A549 (cell line): ENCODE measurements around the gene RAB38. TPM values are rescaled to one million over a fixed set of nuclear protein-coding genes. Genes with fewer than 3 reads are reported as not detected.

Experiments
- ATAC-seq, 2 experiments: fragments of 200-7000 bp in 1 of 2; fragments of >200 bp in 1 of 2; cut with Nextera tagmentation in 1 of 2; cut with Tn5 transposase in 1 of 2; 3 replicates each; pipeline versions ENCODE4 v1.8.0 to v1.9.1; 2018 to 2020; ENCODE audit warnings: mild to moderate bottlenecking in 1 of 2, moderate library complexity in 1 of 2
- CTCF ChIA-PET: fragments of 300-600 bp; sonication (Branson Sonifier 250); formaldehyde crosslinking; extraction: SDS; loops from one replicate; lab custom pipeline; 2021; ENCODE audit warnings: antibody characterized with exemption, inconsistent platforms; lab: Yijun Ruan, JAX
- POLR2A ChIA-PET: fragments of 350-600 bp; formaldehyde crosslinking; extraction: SDS; loops from one replicate; lab custom pipeline; 2021; ENCODE audit warnings: antibody characterized with exemption, inconsistent platforms; lab: Yijun Ruan, JAX
- DNase-seq, 2 experiments: peaks; one replicate each; pipeline versions ENCODE4 v3.0.0 to v3.0.0-alpha.2; 2011 to 2016; ENCODE audit warnings: low read depth in 1 of 2, low spot score in 1 of 2
- FAIRE-seq: peaks from 2 replicates; lab custom pipeline; 2011; peaks lifted over from hg19 to GRCh38; lab: Jason Lieb, UNC
- H3K27ac ChIP-seq, 2 experiments: fragments of >200 bp; sonication (Bioruptor Twin); formaldehyde crosslinking; 3 replicates each; pipeline ENCODE4 v1.5.1; 2016 to 2017
- H3K4me1 ChIP-seq: fragments of >200 bp; sonication (Bioruptor Twin); formaldehyde crosslinking; 3 replicates; pipeline ENCODE4 v1.6.1; 2016
- H3K4me2 ChIP-seq: fragments of >200 bp; sonication (Bioruptor Twin); formaldehyde crosslinking; 3 replicates; pipeline ENCODE4 v1.6.1; 2016
- H3K4me3 ChIP-seq: fragments of >200 bp; sonication (Bioruptor Twin); formaldehyde crosslinking; 3 replicates; pipeline ENCODE4 v1.5.1; 2016
- H3K9me3 ChIP-seq: fragments of >200 bp; sonication (Bioruptor Twin); formaldehyde crosslinking; 3 replicates; pipeline ENCODE4 v1.6.1; 2016
- BCL3 ChIP-seq: fragments of >200 bp; sonication (Bioruptor Twin); formaldehyde crosslinking; IDR thresholded peaks from 3 replicates; pipeline ENCODE4 v1.6.1; 2016
- CTCF ChIP-seq: fragments of >200 bp; sonication (Bioruptor Twin); formaldehyde crosslinking; IDR thresholded peaks from 3 replicates; pipeline ENCODE4 v1.5.1; 2016
- ELK1 ChIP-seq: fragments of 150-350 bp; IDR thresholded peaks from 2 replicates; pipeline ENCODE4 v1.6.1; 2014; ENCODE audit warnings: low read depth, mild to moderate bottlenecking, low read length
- EP300 ChIP-seq, 2 experiments: fragments of >200 bp; sonication (Bioruptor Twin); formaldehyde crosslinking; IDR thresholded peaks; 2 replicates in 1 of 2; 3 replicates in 1 of 2; pipeline ENCODE4 v1.6.1; 2016 to 2017
- FOSL2 ChIP-seq, 2 experiments: fragments of 450-650 bp in 1 of 2; fragments of >200 bp in 1 of 2; sonication (Bioruptor Twin) in 1 of 2; formaldehyde crosslinking; IDR thresholded peaks; 2 replicates each; pipeline versions ENCODE4 v1.5.0 to v1.6.1; 2016 to 2020; ENCODE audit warnings: mild to moderate bottlenecking in 1 of 2, moderate library complexity in 1 of 2
- FOXS1 ChIP-seq: fragments of 250-450 bp; sonication (Bioruptor Pico); IDR thresholded peaks from 2 replicates; pipeline ENCODE4 v1.5.0; 2020; ENCODE audit warnings: mild to moderate bottlenecking, moderate library complexity
- GATA3 ChIP-seq: IDR thresholded peaks from 2 replicates; pipeline ENCODE4 v1.6.1; 2012; ENCODE audit warnings: borderline replicate concordance
- HMGXB4 ChIP-seq: fragments of 250-450 bp; sonication (Bioruptor Pico); IDR thresholded peaks from 2 replicates; pipeline ENCODE4 v1.5.0; 2021; ENCODE audit warnings: mild to moderate bottlenecking, moderate library complexity, borderline replicate concordance
- JUN ChIP-seq, 2 experiments: fragments of >200 bp; sonication (Bioruptor Twin); formaldehyde crosslinking; IDR thresholded peaks; 2 replicates in 1 of 2; 3 replicates in 1 of 2; pipeline ENCODE4 v1.6.1; 2016 to 2017
- JUNB ChIP-seq: fragments of >200 bp; sonication (Bioruptor Twin); formaldehyde crosslinking; IDR thresholded peaks from 2 replicates; pipeline ENCODE4 v1.6.1; 2016
- MAZ ChIP-seq: fragments of 150-350 bp; IDR thresholded peaks from 2 replicates; pipeline ENCODE4 v1.6.1; 2014; ENCODE audit warnings: antibody characterized with exemption, low read depth, low read length, borderline replicate concordance
- POLR2A ChIP-seq: IDR thresholded peaks from 2 replicates; pipeline ENCODE4 v1.6.1; 2012; ENCODE audit warnings: mild to moderate bottlenecking, low read length
- POLR2AphosphoS2 ChIP-seq: conservative IDR thresholded peaks from 2 replicates; pipeline ENCODE4 v1.6.1; 2012; ENCODE audit warnings: low read length, improper control_type of control experiment, inconsistent platforms
- REST ChIP-seq: fragments of 200-600 bp; sonication (generic); IDR thresholded peaks from 2 replicates; pipeline ENCODE4 v1.6.1; 2016; ENCODE audit warnings: antibody characterized with exemption, mild to moderate bottlenecking, moderate library complexity
- RFX5 ChIP-seq: fragments of 450-650 bp; IDR thresholded peaks from 2 replicates; pipeline ENCODE4 v1.7.1; 2014; ENCODE audit warnings: antibody characterized with exemption, mild to moderate bottlenecking, moderate library complexity
- SREBF2 ChIP-seq: fragments of 450-650 bp; IDR thresholded peaks from 2 replicates; pipeline ENCODE4 v1.6.1; 2014; ENCODE audit warnings: mild to moderate bottlenecking, moderate library complexity
- TFCP2L1 ChIP-seq: fragments of 250-450 bp; sonication (Bioruptor Pico); IDR thresholded peaks from 2 replicates; pipeline ENCODE4 v1.5.0; 2021; ENCODE audit warnings: mild to moderate bottlenecking
- TP53 ChIP-seq: fragments of 250-450 bp; sonication (Bioruptor Pico); IDR thresholded peaks from 2 replicates; pipeline ENCODE4 v1.5.0; 2021; ENCODE audit warnings: mild to moderate bottlenecking, moderate library complexity
- ZSCAN20 ChIP-seq: fragments of 250-450 bp; sonication (Bioruptor Pico); IDR thresholded peaks from 2 replicates; pipeline ENCODE4 v1.8.0; 2022; ENCODE audit warnings: mild to moderate bottlenecking, moderate library complexity
- polyA plus RNA-seq, 4 experiments: library from polyadenylated mRNA; depleted of rRNA in 3 of 4; stranded (reverse); fragments of >200 nt; fragmentation: RNase III in 1 of 4; extraction: RNeasy Plus Mini Kit Qiagen cat#74134 plus additional on column Dnase treatment in 1 of 4; gene quantifications; 2 replicates in 3 of 4; 3 replicates in 1 of 4; pipeline ENCODE4 v1.2.3, GENCODE V29; 2011 to 2017

RAB38 gene
- polyA plus RNA-seq, 2 of the 4 experiments (the other 2 are of a cell fraction) = 0.59 to 1.6 TPM

GRCh38 chr11:88098289-88098688 is 77.0 kb downstream of the RAB38 start:
- FAIRE-seq (no peak), DNase-seq (no peak), ATAC-seq (no peak)
- Histone ChIP-seq H3K4me3 (no peak overlapping the region), H3K9me3 (no peaks in the 10 kb centered on the region), H3K4me2 (no peak overlapping the region), H3K4me1 (peaks cover 13% of the 10 kb centered on the region), H3K27ac (no peak overlapping the region)
- POLR2A ChIA-PET = no interaction called here
- CTCF ChIA-PET = interaction anchor here (1.4 to 2.0 kb wide), 2 partner anchors 82 to 446 kb away, joined by 4 to 6 read pairs; no protein-coding TSS in a partner anchor
- no peak for TF ChIP-seq FOXS1 (CRISPR knock-in tag)
- no peak for TF ChIP-seq JUNB
- TF ChIP-seq ELK1 = no peak
- no peak for TF ChIP-seq REST
- no peak for TF ChIP-seq MAZ
- no peak for TF ChIP-seq EP300 (IDR thresholded peaks at IDR 0.05)
- TF ChIP-seq GATA3 = no peak
- no peak for TF ChIP-seq RFX5
- TF ChIP-seq FOSL2 (IDR thresholded peaks at IDR 0.05) = no peak
- TF ChIP-seq FOSL2 (CRISPR knock-in tag; IDR thresholded peaks at IDR 0.05) = no peak
- TF ChIP-seq JUN (IDR thresholded peaks at IDR 0.05) = no peak
- no peak for TF ChIP-seq CTCF
- no peak for TF ChIP-seq SREBF2
- TF ChIP-seq TP53 = no peak
- TF ChIP-seq BCL3 = no peak
- no peak for TF ChIP-seq POLR2AphosphoS2
- TF ChIP-seq TFCP2L1 (CRISPR knock-in tag) = no peak
- TF ChIP-seq POLR2A = no peak
- no peak for TF ChIP-seq HMGXB4 (CRISPR knock-in tag)
- no peak for TF ChIP-seq ZSCAN20
